Nephron (organoid): ENCODE measurements around the gene RREB1.

Source experiments
- H3K27ac Mint-ChIP-seq, 3 experiments: 2 replicates each; pipeline ENCODE4 v1.8.0; 2020; ENCODE audit warnings: mixed read lengths in 3 of 3, mild to moderate bottlenecking in 2 of 3, moderate library complexity in 1 of 3
- H3K27me3 Mint-ChIP-seq: 2 replicates; pipeline ENCODE4 v1.8.0; 2021; ENCODE audit warnings: low read depth, mild to moderate bottlenecking, moderate library complexity, mixed read lengths
- H3K36me3 Mint-ChIP-seq: 2 replicates; pipeline ENCODE4 v1.8.0; 2020; ENCODE audit warnings: low read depth, mixed read lengths
- H3K4me1 Mint-ChIP-seq: 2 replicates; pipeline ENCODE4 v1.8.0; 2020; ENCODE audit warnings: mixed read lengths
- H3K4me3 Mint-ChIP-seq, 3 experiments: 2 replicates each; pipeline ENCODE4 v1.8.0; 2020; ENCODE audit warnings: mild to moderate bottlenecking in 3 of 3, mixed read lengths in 3 of 3, moderate library complexity in 2 of 3
- H3K9me3 Mint-ChIP-seq: 2 replicates; pipeline ENCODE4 v1.8.0; 2020; ENCODE audit warnings: mixed read lengths
- CTCF ChIP-seq, 3 experiments: fragments of 200-600 bp; sonication (generic); IDR thresholded peaks; one replicate each; pipeline ENCODE4 v1.5.0; 2021; ENCODE audit warnings: antibody characterized with exemption in 3 of 3; ENCODE audit not compliant: unreplicated experiment in 3 of 3

Gene RREB1

GRCh38 chr6:7169296-7169721, 61.5 kb downstream of the RREB1 start:
- no peak overlapping the region for H3K4me3 Mint-ChIP-seq
- H3K9me3 Mint-ChIP-seq = no peaks in the 10 kb centered on the region
- no peaks in the 10 kb centered on the region for H3K36me3 Mint-ChIP-seq
- peaks cover 77% of the 10 kb centered on the region for H3K4me1 Mint-ChIP-seq
- peak overlapping the region; percentile 27 to 80 (median 76) for H3K27ac Mint-ChIP-seq
- H3K27me3 Mint-ChIP-seq = no peaks in the 10 kb centered on the region
- no peak for TF ChIP-seq CTCF (IDR thresholded peaks at IDR 0.05; ENCODE audit: unreplicated experiment in 3 of 3)

- no peak for TF ChIP-seq CTCF (IDR thresholded peaks at IDR 0.05; ENCODE audit: unreplicated experiment in 3 of 3)
- no peak overlapping the region for H3K4me3 Mint-ChIP-seq
- no peaks in the 10 kb centered on the region for H3K9me3 Mint-ChIP-seq
- no peaks in the 10 kb centered on the region for H3K27me3 Mint-ChIP-seq
- H3K27ac Mint-ChIP-seq = peak overlapping the region in 1 of 3 experiments; percentile 76
- peaks cover 73% of the 10 kb centered on the region for H3K4me1 Mint-ChIP-seq
- H3K36me3 Mint-ChIP-seq = no peaks in the 10 kb centered on the region
These were observed 62.5 kb downstream of the RREB1 start for GRCh38 chr6:7170117-7170732.

- Mint-ChIP-seq H3K36me3 (no peaks in the 10 kb centered on the region), H3K27me3 (no peaks in the 10 kb centered on the region), H3K27ac (peak overlapping the region; percentile 23 to 61 (median 48)), H3K4me1 (peaks cover 70% of the 10 kb centered on the region), H3K9me3 (no peaks in the 10 kb centered on the region), H3K4me3 (no peak overlapping the region)
- TF ChIP-seq CTCF (IDR thresholded peaks at IDR 0.05; ENCODE audit: unreplicated experiment in 3 of 3) = no peak
These were observed 63.4 kb downstream of the RREB1 start for GRCh38 chr6:7171119-7171518.

- H3K27ac Mint-ChIP-seq = peak overlapping the region in 2 of 3 experiments; percentile 23 to 48
- no peak overlapping the region for H3K4me3 Mint-ChIP-seq
- no peaks in the 10 kb centered on the region for H3K9me3 Mint-ChIP-seq
- H3K36me3 Mint-ChIP-seq = peaks cover 4% of the 10 kb centered on the region
- no peaks in the 10 kb centered on the region for H3K27me3 Mint-ChIP-seq
- no peak for TF ChIP-seq CTCF (IDR thresholded peaks at IDR 0.05; ENCODE audit: unreplicated experiment in 3 of 3)
- peaks cover 67% of the 10 kb centered on the region for H3K4me1 Mint-ChIP-seq
These were observed 64.0 kb downstream of the RREB1 start for GRCh38 chr6:7171733-7172132.

- peak overlapping the region in 1 of 3 experiments; percentile 33 for H3K27ac Mint-ChIP-seq
- no peak overlapping the region for H3K4me3 Mint-ChIP-seq
- no peaks in the 10 kb centered on the region for H3K27me3 Mint-ChIP-seq
- H3K9me3 Mint-ChIP-seq = no peaks in the 10 kb centered on the region
- H3K36me3 Mint-ChIP-seq = peaks cover 12% of the 10 kb centered on the region
- TF ChIP-seq CTCF (IDR thresholded peaks at IDR 0.05; ENCODE audit: unreplicated experiment in 3 of 3) = no peak
- H3K4me1 Mint-ChIP-seq = peaks cover 63% of the 10 kb centered on the region
These were observed 64.9 kb downstream of the RREB1 start for GRCh38 chr6:7172649-7173048.
